Measurements from ENCODE around the gene ARHGAP31. TPM values are rescaled to one million over a fixed set of nuclear protein-coding genes. Genes with fewer than 3 reads are reported as not detected.

ARHGAP31 gene
- total and polyA plus RNA-seq, 10 of the 15 experiments (the other 5 are each of a cell fraction or from before 2014, with no cell fraction given): 0.97 to 29.8 (median 10.3) TPM

- POLR2A ChIA-PET: interaction anchor here (0.6 to 4.0 kb wide), 5 partner anchors 30 to 172 kb away, joined by 3 to 20 read pairs (median 4); partner anchors contain the start of genes CD80 and TIMMDC1
- Histone ChIP-seq H3K27me3 (replicated peaks in 1 of 2; ENCODE audit: control insufficient read depth in 2 of 2, insufficient read depth in 2 of 2, low read length in 1 of 2) (no peaks in the 10 kb centered on the region), H2AFZ (ENCODE audit: control insufficient read depth, low read depth, low read length) (peak overlapping the region; percentile 100), H3K4me2 (ENCODE audit: control insufficient read depth, insufficient read depth) (peak overlapping the region; percentile 99), H4K20me1 (ENCODE audit: control insufficient read depth, insufficient read depth) (no peaks in the 10 kb centered on the region), H3K27ac (ENCODE audit: control insufficient read depth, insufficient read depth) (peak overlapping the region; percentile 96), H3K36me3 (ENCODE audit: control insufficient read depth in 2 of 2, insufficient read depth in 2 of 2, low read length in 1 of 2) (peaks cover 1 to 3% of the 10 kb centered on the region in 2 experiments; a peak in 3 of 4 replicates), H3K4me1 (ENCODE audit: control insufficient read depth, insufficient read depth, low read length) (peaks cover 5% of the 10 kb centered on the region), H3K79me2 (ENCODE audit: control insufficient read depth, insufficient read depth, low read length) (peaks cover 39% of the 10 kb centered on the region), H3K9me3 (replicated peaks; ENCODE audit: control insufficient read depth, insufficient read depth, low read length) (no peaks in the 10 kb centered on the region), H3K9ac (ENCODE audit: control insufficient read depth, insufficient read depth, low read length) (peak overlapping the region; percentile 89), H3K4me3 (peak overlapping the region; percentile 90)
- intact Hi-C loops (cut with micrococcal nuclease; ENCODE audit: unreplicated experiment): loop anchor here (2.0 to 10.0 kb wide), 3 partner anchors 31 to 173 kb away; partner anchors contain the start of genes ARHGAP31, CD80 and TIMMDC1
- CTCF ChIA-PET: interaction anchor here (0.7 to 1.4 kb wide), 2 partner anchors 9 to 209 kb away, joined by 3 read pairs; no protein-coding TSS in a partner anchor
- in situ Hi-C loops (cut with MboI): no loop called here
- 0 out of 2 replicates have a peak, but pooled peaks have one; percentile 16 for TF ChIP-seq PML (IDR thresholded peaks at IDR 0.05; ENCODE audit: low read length)
- TF ChIP-seq RFX5 (IDR thresholded peaks at IDR 0.05; ENCODE audit: low read depth, low read length): no peak
- TF ChIP-seq NR2F1 (conservative IDR thresholded peaks at IDR 0.05): no peak
- TF ChIP-seq POLR2A (IDR thresholded peaks at IDR 0.05; ENCODE audit: low read depth, low read length): no peak
- RAD21 ChIA-PET (ENCODE audit: unreplicated experiment): interaction anchor here (0.7 to 1.1 kb wide), 3 partner anchors 73 to 227 kb away, joined by 3 read pairs; partner anchors contain the start of genes B4GALT4 and COX17
- 64% methylated on average over 2 of the region's 2 CpGs for WGBS (ENCODE audit: insufficient coverage, insufficient replicate concordance, low lambda C conversion rate, missing lambda C conversion rate)
- SMC1A ChIA-PET (ENCODE audit: uncharacterized antibody, unreplicated experiment): interaction anchor here (0.7 to 1.6 kb wide), 4 partner anchors 27 to 214 kb away, joined by 3 to 5 read pairs (median 4); no protein-coding TSS in a partner anchor
- peak; percentile 12 for DNase-seq (ENCODE audit: low read depth, low spot score)
- no peak for ATAC-seq
- FAIRE-seq: no peak
- BruUV-seq (replicated peaks): no TSS peak
Observed at GRCh38 chr3:119468041-119468440, 173.9 kb downstream of the ARHGAP31 start.

- Histone ChIP-seq H4K20me1 (ENCODE audit: control insufficient read depth, insufficient read depth) (no peaks in the 10 kb centered on the region), H3K79me2 (ENCODE audit: control insufficient read depth, insufficient read depth, low read length) (peaks cover 31% of the 10 kb centered on the region), H3K27ac (ENCODE audit: control insufficient read depth, insufficient read depth) (peak overlapping the region; percentile 96), H3K27me3 (replicated peaks in 1 of 2; ENCODE audit: control insufficient read depth in 2 of 2, insufficient read depth in 2 of 2, low read length in 1 of 2) (no peaks in the 10 kb centered on the region), H3K4me2 (ENCODE audit: control insufficient read depth, insufficient read depth) (peak overlapping the region; percentile 72), H3K9ac (ENCODE audit: control insufficient read depth, insufficient read depth, low read length) (peak overlapping the region; percentile 89), H2AFZ (ENCODE audit: control insufficient read depth, low read depth, low read length) (peak overlapping the region; percentile 100), H3K4me1 (ENCODE audit: control insufficient read depth, insufficient read depth, low read length) (no peaks in the 10 kb centered on the region), H3K36me3 (ENCODE audit: control insufficient read depth in 2 of 2, insufficient read depth in 2 of 2, low read length in 1 of 2) (peaks cover 1 to 3% of the 10 kb centered on the region in 2 experiments; a peak in 3 of 4 replicates), H3K4me3 (peak overlapping the region; percentile 90), H3K9me3 (replicated peaks; ENCODE audit: control insufficient read depth, insufficient read depth, low read length) (no peaks in the 10 kb centered on the region)
- no TSS peak for BruUV-seq (replicated peaks)
- ChIA-PET RAD21 (ENCODE audit: unreplicated experiment) (interaction anchor here (1.1 to 2.8 kb wide), 6 partner anchors 29 to 195 kb away, joined by 4 to 5 read pairs (median 5); partner anchors contain the start of genes CD80 and TIMMDC1), SMC1A (ENCODE audit: uncharacterized antibody, unreplicated experiment) (interaction anchor here (1.0 to 2.7 kb wide), 10 partner anchors 10 to 213 kb away, joined by 3 to 11 read pairs (median 3); partner anchors contain the start of gene TIMMDC1), POLR2A (interaction anchor here (0.9 to 4.0 kb wide), 5 partner anchors 9 to 626 kb away, joined by 3 to 20 read pairs (median 4); partner anchors contain the start of genes CD80 and TIMMDC1), CTCF (interaction anchor here (0.7 to 2.0 kb wide), 6 partner anchors 8 to 211 kb away, joined by 3 to 10 read pairs (median 3); no protein-coding TSS in a partner anchor)
- WGBS (ENCODE audit: insufficient coverage, insufficient replicate concordance, low lambda C conversion rate, missing lambda C conversion rate): under 1% methylated on average over 16 of the region's 16 CpGs
- FAIRE-seq: no peak
- in situ Hi-C loops (cut with MboI) (no loop called here), intact Hi-C loops (cut with micrococcal nuclease; ENCODE audit: unreplicated experiment) (loop anchor here (2.0 to 10.0 kb wide), 3 partner anchors 29 to 175 kb away; partner anchors contain the start of genes ARHGAP31, CD80 and TIMMDC1)
- 0 out of 3 replicates have a peak, but pooled peaks have one; percentile 8 for ATAC-seq
- DNase-seq (ENCODE audit: low read depth, low spot score): peak; percentile 25
- no peak for TF ChIP-seq BCL11A (IDR thresholded peaks at IDR 0.05; ENCODE audit: low read depth, low read length)
- no peak for TF ChIP-seq TCF12 (IDR thresholded peaks at IDR 0.05; ENCODE audit: low read depth, low read length)
- TF ChIP-seq PAX8 (IDR thresholded peaks at IDR 0.05): peak; percentile 73; the same call in 1 of the 2 replicates
- TF ChIP-seq PAX5 (IDR thresholded peaks at IDR 0.05; ENCODE audit: borderline replicate concordance, low read depth, low read length): no peak
- 0 out of 3 replicates have a peak, but pooled peaks of 1 of the 2 experiments have one; percentile 2 for TF ChIP-seq EGR1 (IDR thresholded peaks at IDR 0.05; ENCODE audit: borderline replicate concordance in 1 of 2, low read depth in 2 of 2, low read length in 2 of 2)
- TF ChIP-seq, protein P1, sequence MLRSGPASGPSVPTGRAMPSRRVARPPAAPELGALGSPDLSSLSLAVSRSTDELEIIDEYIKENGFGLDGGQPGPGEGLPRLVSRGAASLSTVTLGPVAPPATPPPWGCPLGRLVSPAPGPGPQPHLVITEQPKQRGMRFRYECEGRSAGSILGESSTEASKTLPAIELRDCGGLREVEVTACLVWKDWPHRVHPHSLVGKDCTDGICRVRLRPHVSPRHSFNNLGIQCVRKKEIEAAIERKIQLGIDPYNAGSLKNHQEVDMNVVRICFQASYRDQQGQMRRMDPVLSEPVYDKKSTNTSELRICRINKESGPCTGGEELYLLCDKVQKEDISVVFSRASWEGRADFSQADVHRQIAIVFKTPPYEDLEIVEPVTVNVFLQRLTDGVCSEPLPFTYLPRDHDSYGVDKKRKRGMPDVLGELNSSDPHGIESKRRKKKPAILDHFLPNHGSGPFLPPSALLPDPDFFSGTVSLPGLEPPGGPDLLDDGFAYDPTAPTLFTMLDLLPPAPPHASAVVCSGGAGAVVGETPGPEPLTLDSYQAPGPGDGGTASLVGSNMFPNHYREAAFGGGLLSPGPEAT (IDR thresholded peaks at IDR 0.05; ENCODE audit: low read depth): 0 out of 2 replicates have a peak, but pooled peaks have one; percentile 46
- 0 out of 2 replicates have a peak, but pooled peaks have one; percentile 20 for TF ChIP-seq MTA2 (IDR thresholded peaks at IDR 0.05; ENCODE audit: low read depth)
- TF ChIP-seq CBX5 (IDR thresholded peaks at IDR 0.05; ENCODE audit: low read depth): no peak
- no peak for TF ChIP-seq NR2F1 (conservative IDR thresholded peaks at IDR 0.05)
- no peak for TF ChIP-seq ZNF622 (IDR thresholded peaks at IDR 0.05)
- TF ChIP-seq BACH1 (IDR thresholded peaks at IDR 0.05; ENCODE audit: borderline replicate concordance): peak; percentile 9; the same call in 1 of the 2 replicates
Observed at GRCh38 chr3:119469418-119470189, 175.4 kb downstream of the ARHGAP31 start.
